SHP77 (cell line): Measurements from ENCODE around the gene TOR2A.

Experiments
- DNase-seq, 2 experiments: peaks; one replicate each; lab custom pipeline; 2025; lab: John Stamatoyannopoulos, UW

The TOR2A gene

DNA sequence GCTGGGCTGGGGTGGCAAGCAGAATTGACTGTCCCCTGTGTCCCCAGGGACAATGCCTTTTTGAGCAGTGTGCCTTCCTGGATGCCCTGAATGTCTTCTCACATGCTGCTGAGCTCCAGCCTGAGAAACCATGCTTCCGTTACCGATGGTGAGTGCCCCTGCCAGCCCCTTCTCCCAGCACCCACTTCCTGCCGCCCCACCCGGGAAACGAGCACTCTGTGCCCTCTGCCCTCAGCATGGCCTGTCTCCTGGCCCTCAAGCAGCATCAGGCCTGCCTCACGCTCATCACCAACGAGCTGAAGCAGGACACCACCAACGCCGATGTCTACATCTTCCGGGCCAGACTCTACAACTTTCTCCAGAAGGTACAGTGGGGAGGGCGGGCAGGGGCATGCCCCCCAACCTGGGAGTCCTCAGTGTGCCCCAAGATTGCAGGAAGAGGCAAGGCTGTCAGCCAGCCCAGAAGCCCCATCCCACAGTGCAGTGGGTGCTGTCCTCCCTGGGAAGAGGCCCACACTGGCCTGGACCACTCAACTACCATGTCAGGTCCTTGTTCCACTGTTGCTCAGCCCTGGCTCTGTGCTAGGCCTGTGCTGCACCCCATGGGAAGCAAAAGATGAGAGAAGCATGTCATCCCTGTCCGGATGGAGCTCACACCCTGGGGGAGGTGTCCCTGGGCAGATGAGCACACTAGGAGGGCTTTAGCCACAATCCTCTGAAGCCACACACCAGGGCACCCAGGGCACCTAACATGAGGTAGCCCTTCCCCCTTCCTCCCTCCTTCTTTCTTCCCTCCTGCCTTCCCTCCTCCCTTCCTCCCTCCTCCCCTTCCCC, 14.8 kb downstream of the TOR2A start:
- no peak for DNase-seq

DNA sequence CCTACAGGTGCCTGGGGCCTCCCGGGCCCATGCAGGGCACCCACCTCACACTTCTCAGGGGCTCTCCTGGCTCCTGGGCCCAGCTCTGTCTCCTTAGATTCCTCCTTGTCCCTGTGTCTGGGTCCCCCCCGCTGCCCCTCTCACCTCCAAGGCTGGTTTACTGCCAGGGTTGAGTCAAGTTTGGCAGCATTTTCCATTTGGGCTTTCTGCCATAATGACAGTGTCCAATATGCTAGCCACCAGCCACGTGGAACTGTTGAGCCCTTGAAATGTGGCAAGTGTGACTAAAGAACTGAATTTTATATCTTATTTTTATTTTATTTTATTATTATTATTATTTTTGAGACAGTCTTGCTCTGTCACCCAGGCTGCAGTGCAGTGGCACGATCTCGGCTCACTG, 17.3 kb downstream of the TOR2A start:
- DNase-seq = no peak

DNA sequence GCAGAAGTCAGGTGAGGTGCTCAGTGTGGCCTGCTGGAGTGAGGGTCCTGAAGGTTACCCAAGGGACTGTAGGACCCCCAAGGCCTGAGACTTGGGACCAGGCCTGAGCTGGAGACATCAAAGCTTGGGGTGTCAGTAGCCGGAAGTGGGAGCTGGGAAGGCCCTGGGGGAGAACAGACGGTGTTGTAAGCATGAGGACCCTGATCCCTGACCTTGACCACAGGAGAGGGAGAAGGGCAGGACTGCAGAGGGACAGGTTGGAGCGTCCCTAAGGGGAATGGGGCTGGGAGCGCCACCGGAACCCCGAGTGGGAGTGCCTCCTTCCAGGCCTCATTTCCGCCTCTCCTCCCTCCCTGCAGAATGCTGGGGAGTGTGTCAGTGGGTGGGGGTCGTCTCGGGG, 18.7 kb downstream of the TOR2A start:
- no peak for DNase-seq

DNA sequence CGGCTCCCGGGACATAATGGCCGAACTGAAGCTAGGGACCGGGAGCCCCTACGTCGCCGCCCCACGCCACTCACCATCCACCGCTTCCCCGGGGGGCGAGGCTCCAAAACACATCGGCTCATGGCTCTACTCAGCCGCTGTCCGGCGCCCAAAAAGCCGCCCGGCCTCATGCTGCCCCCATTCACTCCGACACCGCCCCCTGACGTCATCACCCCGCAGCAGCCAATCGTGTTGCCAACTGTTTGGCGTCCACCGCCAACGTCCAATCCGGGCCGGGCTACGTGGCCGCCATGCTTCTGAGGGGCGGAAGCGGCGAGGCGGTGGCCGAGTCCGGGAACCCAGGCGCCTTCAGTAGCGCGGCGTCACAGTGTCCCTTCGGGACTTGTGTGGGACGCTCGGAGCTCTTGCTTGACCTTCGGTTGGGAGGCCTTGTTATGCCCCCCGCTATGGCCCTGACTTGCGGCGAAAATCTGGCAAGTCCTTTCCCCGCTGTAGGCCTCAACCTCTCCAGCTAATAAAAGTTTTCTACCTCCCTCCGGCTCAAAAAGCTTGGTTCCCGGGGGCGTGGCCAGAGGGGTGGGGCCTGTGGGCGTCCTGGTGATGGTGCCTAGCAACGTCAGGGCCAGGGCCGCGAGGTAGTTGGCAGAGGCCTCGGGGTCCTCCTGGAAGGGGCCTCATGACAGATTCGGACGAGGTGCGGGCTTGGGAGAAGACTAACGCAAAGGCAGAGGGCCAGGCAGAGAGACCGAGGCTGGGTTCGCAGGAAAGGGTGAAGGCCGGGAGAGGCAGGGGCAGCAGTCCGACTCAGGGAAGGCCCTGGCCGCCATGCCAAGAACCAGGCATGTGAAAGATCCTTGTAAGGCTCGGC, 19.4 kb downstream of the TOR2A start, which contains the start of the genes PTRH1 and TTC16:
Gene PTRH1, minus strand, starts transcription at position 194 of the 868 bp plus-strand sequence. Its CDS starts 24 bp downstream, at position 170.
Gene TTC16, plus strand, starts transcription at position 610 of the 868 bp plus-strand sequence. Its CDS starts 67 bp downstream, at position 677.
- DNase-seq = peak; percentile 91 to 96

DNA sequence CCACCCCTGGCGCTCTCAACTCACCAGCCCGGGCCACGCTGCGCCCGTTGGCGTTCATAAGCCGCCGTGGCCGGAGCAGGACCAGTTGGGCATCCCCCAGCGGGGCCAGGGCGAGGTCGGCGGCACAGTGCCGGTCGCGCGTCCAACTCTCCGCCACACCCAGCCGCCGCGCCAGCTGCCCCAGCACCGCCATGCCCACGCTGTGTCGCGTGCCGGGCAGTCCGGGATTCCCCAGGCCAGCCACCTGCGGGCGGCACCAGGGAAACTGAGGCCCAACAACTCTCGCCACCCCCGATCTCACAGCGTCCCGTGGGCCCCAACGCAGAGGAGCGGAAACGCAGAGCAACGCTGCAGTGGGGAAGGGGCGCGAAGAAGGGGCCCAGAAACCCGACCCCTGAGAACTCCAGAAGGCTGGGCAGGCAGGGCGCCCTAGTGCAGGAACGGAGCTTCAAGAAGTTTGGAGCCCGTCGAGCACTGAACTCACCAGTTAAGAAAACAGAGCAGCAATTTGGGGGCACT, 20.1 kb downstream of the TOR2A start:
- no peak for DNase-seq

DNA sequence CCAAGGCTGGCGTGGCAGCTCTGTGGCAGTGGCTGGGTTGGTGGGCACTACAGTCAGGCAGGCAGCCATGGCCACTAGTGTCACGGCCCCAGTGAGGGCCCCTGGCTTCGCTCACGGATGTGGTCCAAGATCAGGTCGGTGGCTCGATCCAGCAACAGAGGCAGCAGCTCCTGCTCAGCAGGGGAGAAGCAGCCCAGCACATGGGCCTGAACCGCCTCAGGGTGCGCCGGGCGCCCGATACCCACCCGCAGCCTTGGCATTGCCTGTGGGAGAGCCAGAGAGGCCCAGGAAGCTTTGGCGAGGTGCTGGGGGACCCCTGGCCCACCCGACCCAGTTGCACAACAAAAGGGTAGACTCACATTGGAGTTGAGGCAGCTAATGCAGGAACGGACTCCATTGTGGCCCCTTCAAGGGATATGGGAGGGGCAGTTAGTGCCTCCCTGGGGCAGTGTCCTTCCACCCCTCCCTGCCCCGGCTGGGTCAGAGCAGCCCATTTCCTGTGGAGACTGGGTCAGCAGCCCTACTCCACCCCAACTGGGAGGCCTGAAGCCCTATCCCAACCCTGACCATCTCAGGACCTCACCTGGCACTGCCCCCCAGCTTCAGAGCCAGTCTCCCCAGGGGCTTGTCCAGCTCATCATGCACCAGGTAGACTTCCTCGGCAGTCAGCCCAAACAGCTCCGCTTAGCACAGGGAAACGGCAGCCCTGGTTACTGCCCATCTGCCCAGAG, 20.9 kb downstream of the TOR2A start:
- DNase-seq = no peak

DNA sequence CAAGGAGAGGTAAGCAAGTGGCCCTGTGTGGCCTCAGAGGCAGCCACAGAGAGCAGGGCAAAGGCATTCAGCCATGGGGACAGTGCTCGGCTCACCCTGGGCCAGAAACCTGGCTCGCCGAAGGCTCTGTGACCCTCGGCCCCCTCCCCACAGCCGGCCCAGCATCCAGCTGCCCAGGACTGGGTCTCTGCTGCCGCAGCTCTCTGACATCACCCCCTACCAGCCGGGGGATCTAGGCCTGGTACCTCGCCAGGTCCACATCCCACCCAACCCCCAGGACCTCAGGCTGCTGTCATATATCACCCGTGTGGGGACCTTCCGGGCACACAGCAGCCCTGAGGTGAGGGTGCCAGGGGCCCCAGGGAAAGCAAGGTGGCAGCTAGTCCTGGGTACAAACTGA, 22.2 kb downstream of the TOR2A start:
- DNase-seq = no peak

DNA sequence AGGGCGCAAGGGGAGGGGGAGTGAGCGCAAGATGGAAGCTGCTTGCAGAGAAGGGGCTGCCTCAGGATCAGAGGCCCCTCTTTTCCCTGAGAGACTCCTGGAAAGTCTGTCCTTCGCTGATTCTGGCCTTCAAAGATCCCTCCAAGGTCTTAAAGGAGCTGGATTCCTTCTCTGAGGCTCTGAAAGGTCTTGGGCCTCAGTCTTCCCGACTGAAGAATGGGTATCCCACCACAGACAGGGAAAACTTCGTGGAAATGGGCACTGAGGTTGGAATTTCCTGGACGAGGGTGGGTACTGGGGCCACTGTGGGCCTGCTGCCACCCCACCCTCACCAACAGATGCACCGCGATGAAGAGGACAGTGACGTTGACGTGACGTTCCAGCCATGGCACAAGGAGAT, 22.7 kb downstream of the TOR2A start:
- no peak for DNase-seq

DNA sequence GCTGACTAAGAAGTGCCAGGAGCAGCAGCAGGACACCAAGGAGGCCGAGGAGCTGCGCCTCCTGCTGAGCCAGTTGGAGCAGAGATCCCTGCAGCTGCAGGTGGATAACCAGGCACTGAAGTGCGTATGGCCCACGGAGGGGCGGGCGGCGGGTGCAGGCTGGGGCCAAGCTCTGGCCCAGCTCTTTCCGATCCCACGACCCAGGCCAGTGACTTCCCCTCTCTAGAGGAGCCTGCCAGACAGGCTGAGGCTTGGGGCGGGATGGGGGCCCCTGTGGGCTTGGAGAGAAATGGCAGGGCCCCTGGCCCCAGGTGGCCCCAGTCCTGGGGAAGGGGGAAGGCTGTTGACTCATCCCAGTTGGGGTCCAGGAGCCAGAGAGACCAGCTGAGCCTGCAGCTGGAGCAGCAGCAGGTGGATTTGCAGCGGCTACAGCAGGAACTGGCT, 23.2 kb downstream of the TOR2A start:
- DNase-seq = no peak

DNA sequence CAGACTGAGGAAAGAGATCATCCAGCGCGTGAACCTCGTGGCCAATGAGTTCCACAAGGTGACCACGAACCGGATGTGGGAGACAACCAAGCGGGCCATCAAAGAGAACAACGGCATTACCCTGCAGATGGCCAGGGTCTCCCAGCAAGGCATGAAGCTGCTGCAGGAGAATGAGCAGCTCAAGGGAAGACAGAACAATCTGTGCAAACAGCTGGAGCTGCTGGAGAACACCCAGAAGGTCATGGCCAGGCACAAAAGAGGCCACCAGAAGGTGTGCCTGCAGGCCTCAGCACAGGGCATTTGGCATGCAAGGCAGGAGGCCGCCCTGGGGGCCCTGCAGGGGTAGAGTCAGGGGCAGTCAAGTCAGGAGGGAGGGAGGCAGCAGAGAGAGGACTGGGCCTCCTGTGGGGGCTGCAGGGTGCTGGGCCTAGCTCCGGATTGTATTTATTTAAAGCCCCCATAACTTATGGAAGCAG, 23.8 kb downstream of the TOR2A start:
- no peak for DNase-seq

DNA sequence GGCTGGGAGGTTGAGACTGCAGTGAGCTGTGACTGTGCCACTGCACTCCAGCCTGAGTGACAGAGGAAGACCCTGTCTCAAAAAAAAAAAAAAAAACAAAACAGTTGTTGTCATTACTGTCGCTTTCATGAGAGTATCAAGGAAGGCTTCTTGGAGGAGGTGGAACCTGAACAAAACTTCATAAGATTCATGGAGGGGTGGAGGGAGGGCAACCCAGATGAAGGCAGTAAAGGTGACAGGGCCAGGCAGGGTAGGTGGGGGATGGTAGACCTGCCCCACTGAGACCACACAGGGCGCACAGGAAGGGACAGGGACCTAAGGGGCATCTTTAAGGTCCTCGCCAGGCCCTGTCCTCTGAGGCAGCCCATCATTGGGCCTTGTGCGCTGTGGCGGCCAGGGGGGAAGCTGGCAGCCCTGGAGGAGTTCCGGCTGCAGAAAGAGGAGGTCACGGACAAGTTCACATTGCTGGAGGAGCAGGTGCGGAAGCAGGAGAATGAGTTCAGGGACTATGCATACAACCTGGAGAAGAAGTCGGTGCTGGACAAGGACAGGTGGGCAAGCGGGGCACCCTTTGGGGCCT, 24.8 kb downstream of the TOR2A start:
- DNase-seq = no peak

DNA sequence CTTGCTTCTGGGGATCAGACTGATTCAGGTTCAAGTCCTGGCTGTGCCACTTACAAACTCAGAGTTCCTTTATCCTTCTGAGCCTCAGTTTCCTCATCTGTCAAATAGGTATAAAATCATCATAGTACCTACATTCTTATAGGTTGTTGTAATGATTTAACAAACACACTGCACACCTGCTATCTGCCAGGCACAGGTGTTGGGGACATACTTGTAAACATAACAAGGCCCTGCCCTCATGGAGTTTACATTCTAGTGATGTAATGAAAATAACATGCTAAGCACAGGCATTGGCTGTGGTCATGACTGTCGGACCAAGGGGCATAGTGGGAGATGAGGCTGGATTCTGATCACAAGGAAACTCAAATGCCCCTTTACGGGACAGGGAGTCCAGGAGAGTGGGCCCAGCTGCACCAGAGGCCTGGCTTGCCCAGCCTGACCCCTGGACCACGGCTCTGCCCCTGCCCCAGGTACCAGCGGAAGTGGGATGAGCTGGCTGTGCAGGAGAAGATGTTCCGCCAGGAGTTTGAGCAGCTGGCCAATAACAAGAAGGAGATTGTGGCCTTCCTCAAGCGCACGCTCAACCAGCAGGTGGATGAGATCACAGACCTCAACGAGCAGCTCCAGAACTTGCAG, 26.0 kb downstream of the TOR2A start:
- no peak for DNase-seq

DNA sequence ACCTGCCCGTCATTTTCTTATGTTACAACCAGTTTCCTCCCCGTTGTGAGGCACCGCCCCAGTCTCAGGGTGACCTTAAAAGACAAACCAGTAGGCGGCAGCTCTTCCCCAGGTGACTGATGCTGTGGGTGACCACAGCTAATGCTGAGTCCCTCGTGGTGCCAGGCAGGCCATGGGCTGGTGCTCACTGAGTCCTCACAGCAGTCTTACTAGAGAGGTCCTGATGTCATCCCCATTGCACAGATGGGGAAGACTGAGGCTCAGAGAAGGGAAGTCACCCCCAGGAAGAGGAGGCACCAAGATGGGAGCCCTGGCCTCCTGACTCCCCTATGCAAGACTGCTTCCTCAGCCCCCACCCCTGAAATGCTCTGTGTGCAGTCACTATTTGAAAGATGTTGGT, 27.3 kb downstream of the TOR2A start:
- peak; percentile 35 to 54 for DNase-seq

DNA sequence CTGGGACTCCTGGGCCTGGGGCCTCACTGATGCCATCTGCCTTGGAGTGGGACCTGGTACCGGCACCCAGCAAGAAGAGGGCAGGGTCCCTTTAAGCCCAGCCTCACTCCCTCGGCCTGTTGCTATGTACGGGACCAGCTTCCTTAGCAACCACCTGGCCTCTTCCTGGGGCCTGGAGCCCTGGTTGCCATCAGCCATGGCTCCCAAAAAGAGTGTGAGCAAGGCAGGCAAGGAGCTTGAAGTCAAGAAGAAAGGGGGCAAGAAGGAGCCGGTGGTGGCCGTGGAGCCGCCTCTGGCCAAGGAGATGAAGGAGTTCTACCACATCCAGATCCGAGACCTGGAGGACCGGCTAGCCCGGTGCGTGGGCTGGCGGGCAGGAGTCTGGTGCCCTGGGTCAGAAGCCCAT, 28.3 kb downstream of the TOR2A start, which contains the start of gene CFAP157:
Gene CFAP157, plus strand, starts transcription at position 153 of the 406 bp plus-strand sequence. Its CDS starts 44 bp downstream, at position 197.
- DNase-seq = peak; percentile 44 to 55

DNA sequence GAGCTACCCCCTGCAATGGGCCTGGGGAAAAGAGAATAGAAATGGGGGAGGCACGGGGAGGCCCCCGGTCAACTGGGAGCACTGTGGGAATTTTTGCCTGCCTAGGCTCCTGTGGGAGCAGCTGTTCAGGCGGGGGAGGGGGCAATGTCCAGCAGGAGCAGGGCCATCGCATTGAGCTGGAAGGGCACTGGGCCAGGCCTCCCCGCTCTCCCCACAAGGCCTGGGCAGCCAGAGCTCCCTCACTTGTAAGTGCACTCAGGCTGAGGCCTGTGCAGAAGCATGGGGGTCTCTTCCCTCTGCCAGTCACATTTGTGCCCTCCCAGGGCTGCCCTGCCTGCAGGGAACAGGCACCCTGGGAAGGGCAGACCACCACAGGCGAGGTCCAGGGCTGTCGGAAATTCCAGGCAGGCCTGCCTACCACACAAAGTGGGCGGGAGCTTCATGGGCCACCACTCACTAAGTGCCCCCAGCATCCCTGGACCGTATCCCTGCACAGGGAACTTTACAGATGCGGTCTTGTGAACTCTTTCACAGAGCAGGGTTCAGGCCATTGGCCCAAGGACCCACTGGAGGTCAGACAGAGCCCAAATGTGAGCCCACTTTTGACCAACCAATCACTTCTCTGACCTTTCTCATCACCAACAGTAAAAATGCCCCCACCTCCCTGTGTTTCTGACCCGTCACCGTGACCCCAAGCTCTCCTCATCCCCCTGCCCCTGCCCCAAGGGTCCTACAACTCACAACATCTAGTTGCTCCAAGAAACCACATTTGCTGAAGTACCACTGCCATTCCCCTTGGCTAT, 29.3 kb downstream of the TOR2A start:
- no peak for DNase-seq

DNA sequence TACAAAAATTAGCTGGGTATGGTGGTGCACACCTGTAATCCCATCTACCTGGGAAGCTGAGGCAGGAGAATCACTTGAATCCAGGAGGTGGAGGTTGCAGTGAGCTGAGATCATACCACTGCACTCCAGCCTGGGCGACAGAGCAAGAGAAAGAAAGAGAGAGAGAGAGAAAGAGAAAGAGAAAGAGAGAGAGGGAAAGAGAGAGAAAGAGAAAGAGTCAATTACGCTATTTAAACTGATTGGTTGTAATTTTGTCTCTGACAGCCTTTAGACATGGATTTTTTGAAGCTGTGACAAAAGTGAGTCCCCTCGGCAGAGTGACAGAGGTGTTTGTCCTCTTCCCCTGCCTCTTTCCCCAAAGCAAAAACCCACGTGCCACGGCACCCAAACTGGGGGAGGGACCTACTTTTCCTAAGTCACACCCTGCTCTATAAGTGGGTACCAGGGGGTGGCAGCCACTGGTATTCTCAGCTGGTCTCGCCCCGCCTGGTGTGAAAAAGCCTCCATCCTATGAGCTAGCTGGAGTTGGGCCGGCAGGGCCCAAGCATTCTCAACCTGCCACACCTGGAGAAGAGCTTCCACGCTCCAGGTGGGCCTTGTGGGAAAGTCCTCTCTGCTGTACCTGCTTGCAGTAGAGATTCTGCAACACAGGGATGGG, 31.7 kb downstream of the TOR2A start:
- no peak for DNase-seq

DNA sequence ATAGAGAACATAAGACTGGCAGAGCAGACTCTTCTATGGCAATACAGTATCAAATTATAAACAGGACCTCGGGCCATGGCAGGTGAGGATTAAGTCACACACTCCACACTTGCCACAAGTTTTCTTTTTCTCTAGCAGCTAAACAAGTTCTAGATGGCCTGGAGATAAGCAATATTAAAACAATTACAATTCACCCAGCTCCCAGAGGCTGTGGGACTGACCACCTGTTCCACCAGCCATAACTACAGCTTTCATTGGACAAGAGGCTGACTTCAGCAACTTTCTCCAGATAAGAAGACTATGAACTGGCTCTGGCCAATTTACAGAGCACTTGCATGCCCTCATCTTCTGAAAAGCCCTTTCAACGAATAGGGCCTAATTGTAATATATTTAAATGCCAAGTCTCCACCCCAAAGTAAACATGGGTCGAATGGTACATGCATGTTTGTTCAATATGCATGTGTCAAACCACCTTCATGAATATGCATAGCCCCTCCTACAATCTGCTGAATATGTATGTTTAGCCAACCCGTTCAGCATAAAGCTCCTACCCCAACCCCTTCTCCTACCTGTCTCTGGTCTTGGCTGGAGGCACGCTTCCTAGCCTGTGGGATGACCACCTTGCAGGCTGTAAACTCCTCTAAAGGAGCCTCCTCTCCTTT, 34.4 kb downstream of the TOR2A start:
- DNase-seq = no peak

DNA sequence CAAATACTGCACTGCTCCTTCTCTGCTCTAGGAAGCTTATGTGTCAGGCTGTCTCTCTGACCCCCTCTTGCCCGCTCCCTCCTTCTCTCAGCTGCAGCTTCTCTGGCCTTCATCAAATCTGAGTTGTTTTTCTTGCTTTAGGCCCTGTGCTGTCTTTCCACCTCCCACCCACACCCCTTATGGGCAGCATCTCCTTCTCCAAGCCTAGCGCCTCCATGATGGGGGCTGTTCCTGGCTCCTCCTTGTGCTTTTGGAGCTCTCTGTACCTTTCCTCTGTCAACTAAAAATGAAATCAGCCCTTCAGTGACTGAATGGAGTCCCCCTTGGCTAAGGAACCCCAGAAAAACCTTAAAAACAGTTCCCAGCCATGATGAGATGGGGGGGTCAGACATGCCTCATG, 35.0 kb downstream of the TOR2A start:
- DNase-seq = no peak
